Measurements from ENCODE around the gene BMPER. TPM values are rescaled to one million over a fixed set of nuclear protein-coding genes. Genes with fewer than 3 reads are reported as not detected.

BMPER gene
- total RNA-seq, 6 donors from 2014 or later = 2.5 to 15.6 (median 9.4) TPM

- H3K4me1 ChIP-seq = peaks cover 0 to 4% (median 0%) of the 10 kb centered on the region in 4 donors
- no peaks in the 10 kb centered on the region for H3K36me3 ChIP-seq
- no peaks in the 10 kb centered on the region for H3K27me3 ChIP-seq
- no peak overlapping the region for H3K27ac ChIP-seq
- DNase-seq (no peak), ATAC-seq (ENCODE audit: low FRiP score in 2 of 2) (no peak)
- WGBS, 2 donors = 82 to 85% methylated on average over 4 of the region's 4 CpGs
- H3K9me3 ChIP-seq = no peaks in the 10 kb centered on the region
- no peak overlapping the region for H3K4me3 ChIP-seq
- TF ChIP-seq POLR2A (IDR thresholded peaks at IDR 0.05) (no peak), POLR2AphosphoS5 (IDR thresholded peaks at IDR 0.05) (no peak), CTCF (IDR thresholded peaks at IDR 0.05) (no peak), EP300 (IDR thresholded peaks at IDR 0.05) (no peak)
These were observed 138.3 kb downstream of the BMPER start for GRCh38 chr7:34043461-34044305.

GRCh38 chr7:34044306-34044643 is 138.9 kb downstream of the BMPER start:
- no peaks in the 10 kb centered on the region for H3K27me3 ChIP-seq
- no peak for ATAC-seq (ENCODE audit: low FRiP score in 2 of 2)
- no peaks in the 10 kb centered on the region for H3K4me1 ChIP-seq
- peaks cover 0 to 3% (median 0%) of the 10 kb centered on the region in 4 donors for H3K9me3 ChIP-seq
- 46 to 60% methylated on average over 2 of the region's 2 CpGs for WGBS, 2 donors
- H3K27ac ChIP-seq = no peak overlapping the region
- H3K36me3 ChIP-seq = no peaks in the 10 kb centered on the region
- TF ChIP-seq POLR2AphosphoS5 (IDR thresholded peaks at IDR 0.05) (no peak), EP300 (IDR thresholded peaks at IDR 0.05) (no peak), CTCF (IDR thresholded peaks at IDR 0.05) (no peak)
- H3K4me3 ChIP-seq = no peak overlapping the region
- DNase-seq = no peak

GRCh38 chr7:34044734-34045353 is 139.5 kb downstream of the BMPER start:
- H3K9me3 ChIP-seq = peaks cover 0 to 3% (median 0%) of the 10 kb centered on the region in 4 donors
- no peak overlapping the region for H3K4me3 ChIP-seq
- 75 to 78% methylated on average over 7 of the region's 7 CpGs for WGBS, 2 donors
- no peaks in the 10 kb centered on the region for H3K4me1 ChIP-seq
- no peak for ATAC-seq (ENCODE audit: low FRiP score in 2 of 2)
- H3K36me3 ChIP-seq = no peaks in the 10 kb centered on the region
- no peak overlapping the region for H3K27ac ChIP-seq
- TF ChIP-seq EP300 (IDR thresholded peaks at IDR 0.05) = no peak
- TF ChIP-seq POLR2A (IDR thresholded peaks at IDR 0.05) = no peak
- no peak for TF ChIP-seq POLR2AphosphoS5 (IDR thresholded peaks at IDR 0.05)
- TF ChIP-seq CTCF (IDR thresholded peaks at IDR 0.05) = no peak
- no peak for DNase-seq
- H3K27me3 ChIP-seq = no peaks in the 10 kb centered on the region

GRCh38 chr7:34048445-34048844 is 143.1 kb downstream of the BMPER start:
- Histone ChIP-seq H3K36me3 (no peaks in the 10 kb centered on the region), H3K27ac (no peak overlapping the region), H3K27me3 (no peaks in the 10 kb centered on the region), H3K9me3 (peaks cover 0 to 3% (median 0%) of the 10 kb centered on the region in 4 donors), H3K4me1 (no peaks in the 10 kb centered on the region), H3K4me3 (no peak overlapping the region)
- TF ChIP-seq EP300 (IDR thresholded peaks at IDR 0.05) (no peak), POLR2A (IDR thresholded peaks at IDR 0.05) (no peak), CTCF (IDR thresholded peaks at IDR 0.05) (no peak), POLR2AphosphoS5 (IDR thresholded peaks at IDR 0.05) (no peak)
- 92 to 100% methylated on average over 1 of the region's 1 CpG for WGBS, 2 donors
- ATAC-seq (ENCODE audit: low FRiP score in 2 of 2) (no peak), DNase-seq (no peak)

Measured in upper lobe of left lung (tissue), 6 donors.